Calu3 (cell line): ENCODE measurements around the gene SPAG16. TPM values are rescaled to one million over a fixed set of nuclear protein-coding genes. Genes with fewer than 3 reads are reported as not detected.

Experiments
- BruUV-seq: library from RNA; stranded (reverse); fragments of 400-500 nt; replicated peaks from 2 replicates; lab custom pipeline; 2021; lab: Mats Ljungman, UMichigan
- CTCF ChIA-PET: fragments of 300-600 bp; sonication (Branson Sonifier 250); formaldehyde crosslinking; loops from one replicate; lab custom pipeline; 2022; ENCODE audit warnings: antibody characterized with exemption; lab: Charles Lee
- DNase-seq: peaks from one replicate; pipeline ENCODE4 v3.0.0; 2022
- H3K27ac Mint-ChIP-seq: one replicate; pipeline ENCODE4 v1.8.0; 2022; ENCODE audit warnings: mixed read lengths; ENCODE audit not compliant: unreplicated experiment
- H3K27me3 Mint-ChIP-seq: one replicate; pipeline ENCODE4 v1.8.0; 2022; ENCODE audit warnings: mixed read lengths; ENCODE audit not compliant: unreplicated experiment
- H3K36me3 Mint-ChIP-seq: one replicate; pipeline ENCODE4 v1.8.0; 2022; ENCODE audit warnings: mild to moderate bottlenecking, moderate library complexity, mixed read lengths; ENCODE audit not compliant: insufficient read depth, unreplicated experiment
- H3K4me1 Mint-ChIP-seq: one replicate; pipeline ENCODE4 v1.8.0; 2022; ENCODE audit warnings: mild to moderate bottlenecking, low read depth, mixed read lengths; ENCODE audit not compliant: unreplicated experiment
- H3K4me3 Mint-ChIP-seq: one replicate; pipeline ENCODE4 v1.8.0; 2022; ENCODE audit warnings: mild to moderate bottlenecking, low read depth, moderate library complexity, mixed read lengths; ENCODE audit not compliant: unreplicated experiment
- H3K9me3 Mint-ChIP-seq: one replicate; pipeline ENCODE4 v1.8.0; 2022; ENCODE audit warnings: low read depth, mixed read lengths; ENCODE audit not compliant: unreplicated experiment
- CTCF ChIP-seq: fragments of 200-600 bp; IDR thresholded peaks from one replicate; pipeline ENCODE4 v1.8.0; 2022; ENCODE audit warnings: antibody characterized with exemption; ENCODE audit not compliant: unreplicated experiment
- intact Hi-C: fragments of 100-400 bp; cut with micrococcal nuclease; formaldehyde crosslinking; loops from one replicate; pipeline ENCODE4 v1.10.0; 2022; ENCODE audit not compliant: unreplicated experiment
- total RNA-seq: library from RNA; stranded (reverse); gene quantifications from 2 replicates; pipeline ENCODE4 v1.2.3, GENCODE V29; 2022

Gene SPAG16
- total RNA-seq, 1 experiment from 2014 or later: 30.2 TPM

- no peak for DNase-seq
- no peak for TF ChIP-seq CTCF
- H3K9me3 Mint-ChIP-seq: no peaks in the 10 kb centered on the region
- H3K27ac Mint-ChIP-seq: no peak overlapping the region
- intact Hi-C loops: no loop called here
- H3K27me3 Mint-ChIP-seq: no peaks in the 10 kb centered on the region
- H3K36me3 Mint-ChIP-seq: no peaks in the 10 kb centered on the region
- no peaks in the 10 kb centered on the region for H3K4me1 Mint-ChIP-seq
- CTCF ChIA-PET: no interaction called here
- no peak overlapping the region for H3K4me3 Mint-ChIP-seq
- BruUV-seq: no TSS peak
Observed at GRCh38 chr2:213792045-213792444, 507.8 kb downstream of the SPAG16 start.

- peak; percentile 41 for TF ChIP-seq CTCF
- no peaks in the 10 kb centered on the region for H3K4me1 Mint-ChIP-seq
- H3K27me3 Mint-ChIP-seq: no peaks in the 10 kb centered on the region
- CTCF ChIA-PET: no interaction called here
- H3K36me3 Mint-ChIP-seq: no peaks in the 10 kb centered on the region
- no peak overlapping the region for H3K4me3 Mint-ChIP-seq
- H3K27ac Mint-ChIP-seq: no peak overlapping the region
- no peaks in the 10 kb centered on the region for H3K9me3 Mint-ChIP-seq
- DNase-seq: no peak
- intact Hi-C loops: loop anchor here (1.0 to 5.0 kb wide), 3 partner anchors 128 to 1196 kb away; no protein-coding TSS in a partner anchor
- BruUV-seq: no TSS peak
Observed at GRCh38 chr2:213806125-213806726, 522.0 kb downstream of the SPAG16 start.

- CTCF ChIA-PET: no interaction called here
- no peak for TF ChIP-seq CTCF
Observed at GRCh38 chr2:213816583-213816982, 532.3 kb downstream of the SPAG16 start.

GRCh38 chr2:213818436-213818835 is 534.2 kb downstream of the SPAG16 start:
- peaks cover 13% of the 10 kb centered on the region for H3K4me1 Mint-ChIP-seq
- no peak overlapping the region for H3K4me3 Mint-ChIP-seq
- H3K27ac Mint-ChIP-seq: no peak overlapping the region
- no peaks in the 10 kb centered on the region for H3K9me3 Mint-ChIP-seq
- CTCF ChIA-PET: no interaction called here
- intact Hi-C loops: loop anchor here (5.0 kb wide), 1 partner anchor 69 kb away; no protein-coding TSS in a partner anchor
- no peaks in the 10 kb centered on the region for H3K27me3 Mint-ChIP-seq
- no peaks in the 10 kb centered on the region for H3K36me3 Mint-ChIP-seq
- no peak for TF ChIP-seq CTCF
- no peak for DNase-seq
- no TSS peak for BruUV-seq

More at GRCh38 chr2:213816583-213816982, 532.3 kb downstream of the SPAG16 start:
- intact Hi-C loops: loop anchor here (5.0 kb wide), 1 partner anchor 71 kb away; no protein-coding TSS in a partner anchor
- H3K36me3 Mint-ChIP-seq: no peaks in the 10 kb centered on the region
- no peaks in the 10 kb centered on the region for H3K27me3 Mint-ChIP-seq
- no peak overlapping the region for H3K4me3 Mint-ChIP-seq
- no TSS peak for BruUV-seq
- no peak overlapping the region for H3K27ac Mint-ChIP-seq
- peaks cover 13% of the 10 kb centered on the region for H3K4me1 Mint-ChIP-seq
- no peak for DNase-seq
- H3K9me3 Mint-ChIP-seq: no peaks in the 10 kb centered on the region
